Tibial nerve (tissue), 3 donors: ENCODE results near the gene CCER1.

Experiments used
- CTCF ChIP-seq, 5 experiments: fragments of 200-600 bp in 3 of 5; fragments of 450-650 bp in 2 of 5; sonication (generic) in 3 of 5; IDR thresholded peaks; one replicate each; pipeline ENCODE4 v1.5.1; 2016 to 2019; ENCODE audit warnings: antibody characterized with exemption in 5 of 5, mild to moderate bottlenecking in 3 of 5, moderate library complexity in 2 of 5
- POLR2A ChIP-seq, 2 donors: fragments of 450-650 bp; IDR thresholded peaks; one replicate each; pipeline ENCODE4 v1.6.1; 2017; ENCODE audit warnings: antibody characterized with exemption in 2 of 2, mild to moderate bottlenecking in 2 of 2, moderate library complexity in 2 of 2

- TF ChIP-seq POLR2A (IDR thresholded peaks at IDR 0.05) (no peak), CTCF (IDR thresholded peaks at IDR 0.05) (no peak)
Observed at GRCh38 chr12:90916516-90916915, 38.5 kb downstream of the CCER1 start.
